ENCODE results near the gene OR14C36.
"Not testable (repeated sequence)": the region's sequence is repeated elsewhere in the genome, so short reads cannot be mapped to it uniquely, and the experiment has no call there.

The OR14C36 gene

GRCh38 chr1:248348475-248348874 lies at the start of gene OR14C36:
Gene OR14C36, plus strand, starts transcription at chr1:248348775. Its CDS starts 0 bp downstream, at chr1:248348775.
- no peak for DNase-seq (ENCODE audit: low read depth, low spot score)

GRCh38 chr1:248303324-248303723 lies 45.3 kb upstream of the OR14C36 start, which contains the start of gene OR2T12:
Gene OR2T12, minus strand, starts transcription at chr1:248303424. Its CDS starts 7,846 bp downstream, at chr1:248295578.
- DNase-seq (ENCODE audit: low read depth, low spot score): no peak

GRCh38 chr1:248305672-248306071 lies 42.9 kb upstream of the OR14C36 start:
- DNase-seq (ENCODE audit: low read depth, low spot score): not testable (repeated sequence)

- no peak for DNase-seq (ENCODE audit: low read depth, low spot score)
These were observed 42.5 kb upstream of the OR14C36 start for GRCh38 chr1:248306103-248306502.

- not testable (repeated sequence) for DNase-seq (ENCODE audit: low read depth, low spot score)
These were observed 41.8 kb upstream of the OR14C36 start for GRCh38 chr1:248306740-248307139.

GRCh38 chr1:248316796-248317195 lies 31.8 kb upstream of the OR14C36 start:
- DNase-seq (ENCODE audit: low read depth, low spot score): no peak

GRCh38 chr1:248324468-248324867 lies 24.1 kb upstream of the OR14C36 start, which contains the start of gene OR2M7:
Gene OR2M7, minus strand, starts transcription at chr1:248324568. Its CDS starts 0 bp downstream, at chr1:248324568.
- no peak for DNase-seq (ENCODE audit: low read depth, low spot score)

GRCh38 chr1:248343451-248343850 lies 5.1 kb upstream of the OR14C36 start:
- no peak for DNase-seq (ENCODE audit: low read depth, low spot score)

- DNase-seq (ENCODE audit: low read depth, low spot score): no peak
These were observed 10.8 kb downstream of the OR14C36 start for GRCh38 chr1:248359415-248359814.

- no peak for DNase-seq (ENCODE audit: low read depth, low spot score)
These were observed 12.6 kb downstream of the OR14C36 start, which contains the start of gene OR2T4 for GRCh38 chr1:248361121-248361715. Gene OR2T4, plus strand, starts transcription at chr1:248361665. Its CDS starts 0 bp downstream, at chr1:248361665.

- no peak for DNase-seq (ENCODE audit: low read depth, low spot score)
These were observed 18.0 kb downstream of the OR14C36 start for GRCh38 chr1:248366609-248367008.

- DNase-seq (ENCODE audit: low read depth, low spot score): no peak
These were observed 23.8 kb downstream of the OR14C36 start for GRCh38 chr1:248372394-248372793.

GRCh38 chr1:248373761-248374160 lies 25.2 kb downstream of the OR14C36 start:
- no peak for DNase-seq (ENCODE audit: low read depth, low spot score)

GRCh38 chr1:248375446-248375845 lies 26.9 kb downstream of the OR14C36 start, which contains the start of gene OR2T6:
Gene OR2T6, plus strand, starts transcription at chr1:248375746. Its CDS starts 11,863 bp downstream, at chr1:248387609.
- no peak for DNase-seq (ENCODE audit: low read depth, low spot score)

- no peak for DNase-seq (ENCODE audit: low read depth, low spot score)
These were observed 28.3 kb downstream of the OR14C36 start for GRCh38 chr1:248376916-248377315.

GRCh38 chr1:248380854-248381253 lies 32.3 kb downstream of the OR14C36 start:
- no peak for DNase-seq (ENCODE audit: low read depth, low spot score)

GRCh38 chr1:248388426-248388825 lies 39.9 kb downstream of the OR14C36 start:
- no peak for DNase-seq (ENCODE audit: low read depth, low spot score)

GRCh38 chr1:248393050-248393449 lies 44.5 kb downstream of the OR14C36 start:
- DNase-seq (ENCODE audit: low read depth, low spot score): no peak
